IPS-NIHi7 (cell line): Measurements from ENCODE around the gene GIPC3.
A peak's percentile ranks its signal among the peaks of the same experiment; 100 is the strongest.

Experiments used
- DNase-seq: peaks from one replicate; pipeline ENCODE4 v3.0.0; 2012; ENCODE audit warnings: mixed read lengths; ENCODE audit errors: extremely low spot score

Gene GIPC3

GRCh38 chr19:3605361-3605760 is 20.1 kb downstream of the GIPC3 start:
- no peak for DNase-seq

- no peak for DNase-seq
Measured at GRCh38 chr19:3605770-3606169, 20.5 kb downstream of the GIPC3 start.

- DNase-seq: peak; percentile 58
Measured at GRCh38 chr19:3606174-3606689, 21.0 kb downstream of the GIPC3 start.

GRCh38 chr19:3606690-3607289 is 21.5 kb downstream of the GIPC3 start, which contains the start of gene TBXA2R:
TSS of gene TBXA2R (minus strand) at chr19:3606875. CDS start at chr19:3600634, 6,241 bp downstream.
- peak; percentile 84 for DNase-seq

DNA sequence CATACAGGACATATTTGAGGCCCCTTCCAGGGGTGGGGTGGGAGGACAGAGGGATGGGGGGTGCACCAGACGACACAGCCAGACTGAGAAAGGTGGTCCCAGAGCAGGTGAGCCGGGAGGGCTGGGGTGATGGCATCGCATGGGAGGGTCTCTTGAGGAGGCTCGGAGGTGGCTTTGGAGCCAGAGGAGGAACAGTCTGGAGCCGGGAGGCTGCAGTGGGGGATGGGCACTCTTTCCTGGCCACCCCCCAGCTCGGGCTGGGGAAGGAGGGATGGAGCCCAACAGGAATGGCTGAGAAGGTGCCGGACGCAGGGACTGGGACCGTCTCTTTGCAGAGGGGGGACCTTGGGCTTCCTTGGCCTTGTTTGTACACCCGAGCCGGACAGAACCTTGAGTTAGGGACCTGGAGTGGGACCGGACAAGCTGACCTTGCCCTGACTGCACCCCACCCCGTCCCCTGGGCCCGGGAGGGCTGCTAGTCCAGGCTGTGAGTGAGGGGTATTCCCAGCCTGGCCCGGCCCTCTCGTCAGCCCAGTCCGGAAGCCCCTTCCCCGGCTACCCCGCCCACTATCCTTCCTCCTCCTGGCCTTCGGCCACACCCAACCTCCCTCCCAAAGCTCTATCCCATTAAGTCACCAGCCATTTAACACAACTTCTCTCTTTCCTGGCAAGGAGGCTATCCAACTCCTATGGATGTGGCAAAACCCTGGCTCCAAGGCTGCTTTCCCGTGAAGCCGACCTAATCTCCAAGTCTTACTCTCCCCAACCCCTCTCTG is 22.2 kb downstream of the GIPC3 start:
- DNase-seq: peak; percentile 84

DNA sequence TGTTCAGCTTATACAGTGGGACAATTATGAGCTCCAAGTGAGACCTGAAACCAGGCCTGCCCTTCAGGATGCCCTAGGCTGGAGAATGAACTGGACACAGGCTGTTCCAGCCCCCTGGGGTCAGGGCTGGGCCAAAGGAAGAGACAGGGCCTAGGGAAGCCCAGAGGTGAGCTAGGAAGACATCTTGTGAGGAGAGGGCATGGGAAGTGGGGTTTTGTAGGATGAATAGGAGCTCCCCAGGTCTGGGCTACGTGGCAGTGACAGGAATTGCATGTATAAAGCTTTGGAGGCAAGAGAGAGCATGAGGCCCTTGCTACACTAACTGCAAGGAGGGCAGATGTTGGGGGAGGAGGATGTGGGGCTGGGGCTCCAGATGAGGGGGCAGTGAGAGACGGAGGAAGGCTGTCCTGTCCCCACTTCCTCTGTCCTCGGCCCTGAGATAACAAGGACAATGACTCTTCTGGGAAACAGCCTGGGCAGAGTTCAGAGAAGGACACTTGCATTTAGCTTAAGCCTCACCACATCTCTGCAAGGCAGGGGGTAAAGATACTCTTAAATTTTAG is 22.9 kb downstream of the GIPC3 start:
- DNase-seq: no peak

GRCh38 chr19:3608750-3609322 is 23.6 kb downstream of the GIPC3 start:
- DNase-seq: no peak

- DNase-seq: no peak
Measured at GRCh38 chr19:3609779-3610719, 24.8 kb downstream of the GIPC3 start.

- DNase-seq: no peak
Measured at GRCh38 chr19:3610745-3611717, 25.8 kb downstream of the GIPC3 start.

- DNase-seq: no peak
Measured at GRCh38 chr19:3611841-3612240, 26.6 kb downstream of the GIPC3 start.

DNA sequence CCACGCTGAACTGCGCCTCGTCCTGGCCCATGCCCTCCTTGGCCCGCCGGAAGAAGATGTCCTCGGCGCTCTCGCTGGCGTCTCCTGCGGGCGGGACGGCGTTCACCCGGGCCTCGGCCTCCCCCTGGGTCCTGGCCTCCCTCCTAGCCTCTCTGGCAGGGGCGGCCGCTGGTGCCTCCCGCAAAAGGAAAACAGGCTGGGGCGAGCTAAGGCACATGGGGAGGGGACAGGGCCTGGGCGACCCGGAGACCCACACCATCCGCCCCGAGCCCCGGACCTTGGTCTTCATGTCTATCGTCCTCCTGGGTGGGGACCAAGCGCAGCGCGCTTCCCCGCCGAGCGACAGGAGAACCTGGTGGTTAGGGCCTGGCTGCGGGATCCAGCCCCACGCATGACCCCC is 27.1 kb downstream of the GIPC3 start:
- no peak for DNase-seq

- DNase-seq: peak; percentile 89
Measured at GRCh38 chr19:3612901-3613741, 27.8 kb downstream of the GIPC3 start.

DNA sequence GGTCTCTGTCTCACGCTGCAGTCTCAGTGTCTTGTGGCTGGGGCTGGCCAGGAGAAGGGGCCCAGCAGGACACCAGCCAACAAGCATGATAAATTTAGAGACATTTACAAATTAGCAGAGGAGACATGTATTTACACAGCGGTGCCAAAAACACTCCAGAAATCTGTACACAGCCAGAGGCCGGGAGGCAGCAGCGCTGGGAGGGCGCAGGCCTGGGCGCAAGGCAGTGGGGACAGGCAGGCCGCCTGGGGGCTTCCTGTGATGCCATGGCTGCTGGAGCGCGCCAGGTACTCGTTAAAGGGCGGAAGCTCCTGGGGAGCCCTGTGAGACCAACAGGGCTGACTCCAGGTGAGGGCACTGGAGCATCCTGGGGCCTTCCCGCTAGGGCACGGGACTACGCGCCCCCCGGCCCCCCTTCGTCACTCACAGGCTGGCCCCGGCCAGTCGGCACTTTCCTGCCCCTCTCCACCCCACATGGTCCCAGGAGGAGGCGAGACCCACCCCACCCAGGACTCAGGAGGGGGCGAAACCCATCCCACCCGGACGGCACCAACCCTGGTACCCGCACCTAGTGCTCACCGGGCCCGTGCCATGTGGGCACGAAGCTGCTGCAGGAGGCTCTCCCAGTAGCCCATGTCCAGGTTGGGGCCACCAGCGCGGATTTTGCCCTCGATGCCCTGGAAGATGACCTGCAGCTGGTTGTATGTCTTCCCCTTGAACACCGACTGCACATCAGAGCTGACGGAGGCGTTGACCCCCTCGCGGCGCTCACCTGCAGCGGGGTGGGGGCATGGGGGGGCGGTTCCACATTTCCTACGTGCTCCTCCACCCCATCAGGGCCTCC is 28.8 kb downstream of the GIPC3 start:
- no peak for DNase-seq

DNA sequence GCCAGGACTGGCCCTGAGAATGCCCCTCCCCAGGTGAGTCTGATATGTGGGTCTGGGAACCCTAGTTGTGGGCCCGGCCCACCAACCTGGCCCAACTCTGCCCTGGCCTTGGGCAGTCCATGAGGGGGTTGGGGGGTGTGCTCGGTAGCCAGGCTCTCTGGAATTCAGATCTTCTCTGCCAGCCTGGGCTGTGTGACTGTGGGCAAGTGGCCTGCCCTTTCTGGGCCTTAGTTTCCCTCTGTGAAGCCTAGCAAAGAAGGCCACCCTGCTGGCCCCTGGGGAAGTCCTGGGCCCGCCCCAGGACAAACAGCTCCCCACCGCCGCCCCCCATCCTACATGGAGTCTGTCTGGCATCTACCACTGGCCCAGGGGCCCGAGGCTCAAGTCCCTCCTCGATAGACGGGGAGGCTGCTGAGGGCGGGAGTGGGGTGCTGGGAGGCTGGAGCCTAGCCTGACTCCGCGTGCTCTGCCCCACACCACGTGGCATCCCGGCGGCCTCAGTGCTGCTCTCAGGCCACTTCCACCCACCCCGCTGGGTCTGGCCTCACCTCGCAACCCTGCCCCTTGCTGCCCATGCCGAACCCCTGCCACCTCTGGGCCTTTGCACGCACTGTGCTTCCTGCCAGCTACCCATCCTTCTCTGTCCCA is 29.7 kb downstream of the GIPC3 start:
- DNase-seq: no peak

- no peak for DNase-seq
Measured at GRCh38 chr19:3615524-3616135, 30.4 kb downstream of the GIPC3 start.

DNA sequence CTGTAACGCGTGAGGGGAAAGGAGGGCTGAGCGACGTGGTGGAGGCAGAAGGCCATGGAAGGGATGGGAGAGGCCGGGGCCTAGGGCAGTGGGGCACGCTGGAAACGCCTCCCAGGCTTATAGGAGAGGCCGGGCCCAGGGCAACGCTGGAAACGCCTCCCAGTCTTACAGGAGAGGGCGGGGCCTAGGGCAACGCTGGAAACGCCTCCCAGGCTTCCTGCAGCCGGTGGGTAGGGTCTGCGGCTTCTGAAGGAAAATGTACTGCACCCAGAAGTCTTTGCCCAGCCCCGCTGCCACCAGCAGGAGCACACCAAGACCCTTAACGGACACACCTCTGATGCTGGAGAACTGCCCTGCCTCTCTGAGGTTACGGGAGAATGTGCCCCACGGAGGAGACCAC is 32.2 kb downstream of the GIPC3 start:
- no peak for DNase-seq

DNA sequence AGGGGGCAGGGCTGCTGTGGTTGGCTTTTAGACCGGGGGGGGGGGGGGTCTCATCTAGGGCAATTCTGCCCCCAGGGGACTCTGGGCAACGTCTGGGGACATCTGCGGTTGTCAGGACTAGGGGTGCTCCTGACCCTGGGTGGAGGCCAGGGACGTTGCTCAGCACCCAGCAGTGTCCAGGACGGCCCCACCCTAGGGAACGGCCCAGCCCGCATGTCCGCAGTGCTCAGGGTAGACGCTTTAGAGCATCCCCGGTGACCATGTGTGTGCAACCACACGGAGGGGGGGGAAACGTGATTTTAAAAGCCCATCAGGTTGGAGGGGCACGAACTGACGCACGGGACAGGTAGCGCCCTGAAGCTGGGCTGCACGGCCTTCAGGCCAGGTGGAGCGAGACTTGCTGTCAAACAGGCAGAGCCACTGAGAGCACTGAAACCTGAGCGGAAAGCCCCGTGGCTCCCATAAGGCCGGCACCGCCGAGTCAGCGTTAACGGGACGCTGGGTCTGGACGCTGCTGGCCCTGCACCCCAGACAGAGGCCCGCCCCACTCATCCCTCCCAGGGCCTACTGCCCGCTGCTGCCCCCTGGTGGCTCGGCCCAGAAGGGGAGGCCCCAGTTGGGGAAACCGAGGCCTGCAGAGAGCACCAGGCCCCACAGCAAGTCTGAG is 33.0 kb downstream of the GIPC3 start:
- peak; percentile 91 for DNase-seq
